ENCODE data around the gene BCL7A. TPM values are rescaled to one million over a fixed set of nuclear protein-coding genes. Genes with fewer than 3 reads are reported as not detected.
A peak's percentile ranks its signal among the peaks of the same experiment; 100 is the strongest.

Gene BCL7A
- total RNA-seq, 1 experiment from 2014 or later = 18.2 TPM

- no peaks in the 10 kb centered on the region for H3K9me3 ChIP-seq (ENCODE audit: control insufficient read depth, low read depth, low read length)
- Mint-ChIP-seq H3K36me3 (ENCODE audit: insufficient read depth in 1 of 3, low read depth in 3 of 3) (peaks cover 4 to 38% (median 37%) of the 10 kb centered on the region in 3 experiments; a peak in 6 of 7 replicates), H3K4me3 (no peak overlapping the region), H3K9me3 (no peaks in the 10 kb centered on the region), H3K27me3 (ENCODE audit: low read depth) (no peaks in the 10 kb centered on the region; the same call in 1 of the 2 replicates), H3K4me1 (peaks cover 0 to 4% of the 10 kb centered on the region in 2 experiments; a peak in 3 of 4 replicates), H3K27ac (0 out of 7 replicates have a peak overlapping the region, but pooled peaks of 1 of the 3 experiments have one; percentile 47)
- no peak overlapping the region for H3K4ac ChIP-seq (ENCODE audit: low read depth, low read length)
- H3K79me2 ChIP-seq (ENCODE audit: insufficient read depth, low read length) = no peaks in the 10 kb centered on the region
- H3K79me1 ChIP-seq (ENCODE audit: insufficient read depth, low read depth, low read length, poor library complexity, severe bottlenecking) = no peaks in the 10 kb centered on the region
- H4K5ac ChIP-seq (ENCODE audit: insufficient read length, low read depth, low read length) = no peak overlapping the region
- no CpG with 5 or more reads among the region's 20 CpGs for WGBS (ENCODE audit: extremely low coverage, insufficient read length, low lambda C conversion rate)
- H3K27me3 ChIP-seq (ENCODE audit: insufficient read depth, low read length) = no peaks in the 10 kb centered on the region
- H3K4me1 ChIP-seq (ENCODE audit: insufficient read depth, low read length) = no peaks in the 10 kb centered on the region
- no peak overlapping the region for H2BK12ac ChIP-seq (ENCODE audit: insufficient read length, low read depth, low read length)
- no peak overlapping the region for H4K91ac ChIP-seq (ENCODE audit: insufficient read length, low read depth, low read length)
- H2AFZ ChIP-seq (ENCODE audit: low read length) = no peak overlapping the region
- no peak overlapping the region for H3T11ph ChIP-seq (ENCODE audit: low read length)
- no peak overlapping the region for H2BK15ac ChIP-seq (ENCODE audit: low read depth, low read length)
- no peak overlapping the region for H4K8ac ChIP-seq (replicated peaks; ENCODE audit: insufficient read length, low read depth, low read length)
- no peak overlapping the region for H3K14ac ChIP-seq (ENCODE audit: insufficient read depth, low read length)
- no peak for TF ChIP-seq CTCF (conservative IDR thresholded peaks at IDR 0.05)
- H3K23ac ChIP-seq (ENCODE audit: insufficient read length, low read depth, low read length) = no peak overlapping the region
- H2BK20ac ChIP-seq (ENCODE audit: low read depth, low read length, poor library complexity, severe bottlenecking) = no peak overlapping the region
- no peak for DNase-seq
- no peak overlapping the region for H2BK5ac ChIP-seq (ENCODE audit: insufficient read length, low read length)
- no peak overlapping the region for H2AK5ac ChIP-seq (ENCODE audit: insufficient read length, low read length)
- no peak overlapping the region for H3K4me2 ChIP-seq (ENCODE audit: insufficient read depth, insufficient read length, low read length)
- no peak overlapping the region for H3K9ac ChIP-seq (ENCODE audit: extremely low read depth, insufficient read length, low read length)
- H2BK120ac ChIP-seq (ENCODE audit: low read depth, low read length, poor library complexity, severe bottlenecking) = no peak overlapping the region
- no peak overlapping the region for H3K56ac ChIP-seq (ENCODE audit: insufficient read length, low read depth, low read length)
- no peak overlapping the region for H3K18ac ChIP-seq (ENCODE audit: insufficient read length, low read depth, low read length)
- no peak overlapping the region for H3K27ac ChIP-seq (ENCODE audit: insufficient read length, low read depth, low read length)
- no peaks in the 10 kb centered on the region for H3K23me2 ChIP-seq (ENCODE audit: insufficient read length, low read depth, low read length, poor library complexity, severe bottlenecking)
- no peaks in the 10 kb centered on the region for H4K20me1 ChIP-seq (ENCODE audit: control insufficient read depth, insufficient read depth, insufficient read length)
Measured at GRCh38 chr12:122050706-122051105, 29.0 kb downstream of the BCL7A start.

Measured in H9 (cell line).